ENCODE results near the gene SLX4IP. TPM values are rescaled to one million over a fixed set of nuclear protein-coding genes. Genes with fewer than 3 reads are reported as not detected.

Gene SLX4IP
- total RNA-seq, 1 experiment from 2014 or later, result 11.1 TPM

DNA sequence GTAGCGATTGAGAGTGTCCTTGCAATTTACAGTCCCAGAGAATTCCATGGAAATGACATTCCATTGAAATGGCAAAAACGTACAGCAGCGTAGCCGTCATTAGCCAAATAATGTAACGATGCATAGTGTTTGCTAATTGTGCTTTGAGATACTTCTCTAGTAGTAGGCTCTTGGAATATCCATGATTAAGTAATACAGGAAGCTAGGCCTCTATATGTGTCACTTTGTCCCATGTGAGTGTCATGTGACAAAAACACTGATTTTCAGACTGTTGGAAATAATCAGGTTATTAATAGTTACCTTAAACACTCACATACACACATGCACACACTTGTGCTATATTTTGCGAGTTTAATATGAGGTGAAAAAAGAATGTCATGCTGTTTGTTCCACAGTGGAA lies 35.2 kb downstream of the SLX4IP start:
- Histone ChIP-seq H3K4me1 (ENCODE audit: control insufficient read depth in 1 of 2, insufficient read depth in 2 of 2, low read length in 2 of 2) (peaks cover 45 to 47% of the 10 kb centered on the region in 2 experiments), H3K36me3 (ENCODE audit: control insufficient read depth in 1 of 2, insufficient read depth in 2 of 2, low read length in 2 of 2) (no peaks in the 10 kb centered on the region), H2AFZ (ENCODE audit: low read depth, low read length, poor library complexity, severe bottlenecking) (no peak overlapping the region), H3K27me3 (ENCODE audit: insufficient read depth, low read length) (no peaks in the 10 kb centered on the region), H3K4me2 (ENCODE audit: low read length) (no peak overlapping the region), H3K9ac (ENCODE audit: low read length) (no peak overlapping the region), H3K27ac (ENCODE audit: low read depth, low read length) (0 out of 2 replicates have a peak overlapping the region, but pooled peaks have one; percentile 7), H3K9me3 (ENCODE audit: control insufficient read depth in 1 of 2, insufficient read depth in 1 of 2, low read depth in 1 of 2, low read length in 2 of 2) (no peaks in the 10 kb centered on the region), H4K20me1 (ENCODE audit: insufficient read depth) (no peaks in the 10 kb centered on the region), H3K79me2 (ENCODE audit: insufficient read depth, low read length) (peaks cover 4% of the 10 kb centered on the region; the same call in 1 of the 2 replicates), H3K9me2 (ENCODE audit: insufficient read depth) (no peaks in the 10 kb centered on the region), H3K4me3 (replicated peaks in 1 of 2; ENCODE audit: low read depth in 1 of 2, low read length in 2 of 2) (no peak overlapping the region)
- RAD21 ChIA-PET (ENCODE audit: low non-redundant PET in 1 of 2, low total read pairs in 2 of 2, uncharacterized antibody in 2 of 2, unreplicated experiment in 2 of 2), result no interaction called here
- DNase-seq (ENCODE audit: low read depth, low spot score), result no peak
- POLR2A ChIA-PET, result no interaction called here
- no TSS peak for BruUV-seq (replicated peaks)
- CTCF ChIA-PET, result no interaction called here
- no peak for ATAC-seq
- no peak for TF ChIP-seq ZFX (IDR thresholded peaks at IDR 0.05)
- TF ChIP-seq, protein P1, sequence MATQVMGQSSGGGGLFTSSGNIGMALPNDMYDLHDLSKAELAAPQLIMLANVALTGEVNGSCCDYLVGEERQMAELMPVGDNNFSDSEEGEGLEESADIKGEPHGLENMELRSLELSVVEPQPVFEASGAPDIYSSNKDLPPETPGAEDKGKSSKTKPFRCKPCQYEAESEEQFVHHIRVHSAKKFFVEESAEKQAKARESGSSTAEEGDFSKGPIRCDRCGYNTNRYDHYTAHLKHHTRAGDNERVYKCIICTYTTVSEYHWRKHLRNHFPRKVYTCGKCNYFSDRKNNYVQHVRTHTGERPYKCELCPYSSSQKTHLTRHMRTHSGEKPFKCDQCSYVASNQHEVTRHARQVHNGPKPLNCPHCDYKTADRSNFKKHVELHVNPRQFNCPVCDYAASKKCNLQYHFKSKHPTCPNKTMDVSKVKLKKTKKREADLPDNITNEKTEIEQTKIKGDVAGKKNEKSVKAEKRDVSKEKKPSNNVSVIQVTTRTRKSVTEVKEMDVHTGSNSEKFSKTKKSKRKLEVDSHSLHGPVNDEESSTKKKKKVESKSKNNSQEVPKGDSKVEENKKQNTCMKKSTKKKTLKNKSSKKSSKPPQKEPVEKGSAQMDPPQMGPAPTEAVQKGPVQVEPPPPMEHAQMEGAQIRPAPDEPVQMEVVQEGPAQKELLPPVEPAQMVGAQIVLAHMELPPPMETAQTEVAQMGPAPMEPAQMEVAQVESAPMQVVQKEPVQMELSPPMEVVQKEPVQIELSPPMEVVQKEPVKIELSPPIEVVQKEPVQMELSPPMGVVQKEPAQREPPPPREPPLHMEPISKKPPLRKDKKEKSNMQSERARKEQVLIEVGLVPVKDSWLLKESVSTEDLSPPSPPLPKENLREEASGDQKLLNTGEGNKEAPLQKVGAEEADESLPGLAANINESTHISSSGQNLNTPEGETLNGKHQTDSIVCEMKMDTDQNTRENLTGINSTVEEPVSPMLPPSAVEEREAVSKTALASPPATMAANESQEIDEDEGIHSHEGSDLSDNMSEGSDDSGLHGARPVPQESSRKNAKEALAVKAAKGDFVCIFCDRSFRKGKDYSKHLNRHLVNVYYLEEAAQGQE (IDR thresholded peaks at IDR 0.05; ENCODE audit: low read depth), result no peak
- TF ChIP-seq, protein P2, sequence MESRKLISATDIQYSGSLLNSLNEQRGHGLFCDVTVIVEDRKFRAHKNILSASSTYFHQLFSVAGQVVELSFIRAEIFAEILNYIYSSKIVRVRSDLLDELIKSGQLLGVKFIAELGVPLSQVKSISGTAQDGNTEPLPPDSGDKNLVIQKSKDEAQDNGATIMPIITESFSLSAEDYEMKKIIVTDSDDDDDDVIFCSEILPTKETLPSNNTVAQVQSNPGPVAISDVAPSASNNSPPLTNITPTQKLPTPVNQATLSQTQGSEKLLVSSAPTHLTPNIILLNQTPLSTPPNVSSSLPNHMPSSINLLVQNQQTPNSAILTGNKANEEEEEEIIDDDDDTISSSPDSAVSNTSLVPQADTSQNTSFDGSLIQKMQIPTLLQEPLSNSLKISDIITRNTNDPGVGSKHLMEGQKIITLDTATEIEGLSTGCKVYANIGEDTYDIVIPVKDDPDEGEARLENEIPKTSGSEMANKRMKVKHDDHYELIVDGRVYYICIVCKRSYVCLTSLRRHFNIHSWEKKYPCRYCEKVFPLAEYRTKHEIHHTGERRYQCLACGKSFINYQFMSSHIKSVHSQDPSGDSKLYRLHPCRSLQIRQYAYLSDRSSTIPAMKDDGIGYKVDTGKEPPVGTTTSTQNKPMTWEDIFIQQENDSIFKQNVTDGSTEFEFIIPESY (IDR thresholded peaks at IDR 0.05; ENCODE audit: extremely low read depth, insufficient replicate concordance, low read length), result no peak
- TF ChIP-seq, protein P3, sequence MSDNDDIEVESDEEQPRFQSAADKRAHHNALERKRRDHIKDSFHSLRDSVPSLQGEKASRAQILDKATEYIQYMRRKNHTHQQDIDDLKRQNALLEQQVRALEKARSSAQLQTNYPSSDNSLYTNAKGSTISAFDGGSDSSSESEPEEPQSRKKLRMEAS (IDR thresholded peaks at IDR 0.05), result no peak
- TF ChIP-seq, protein P4, sequence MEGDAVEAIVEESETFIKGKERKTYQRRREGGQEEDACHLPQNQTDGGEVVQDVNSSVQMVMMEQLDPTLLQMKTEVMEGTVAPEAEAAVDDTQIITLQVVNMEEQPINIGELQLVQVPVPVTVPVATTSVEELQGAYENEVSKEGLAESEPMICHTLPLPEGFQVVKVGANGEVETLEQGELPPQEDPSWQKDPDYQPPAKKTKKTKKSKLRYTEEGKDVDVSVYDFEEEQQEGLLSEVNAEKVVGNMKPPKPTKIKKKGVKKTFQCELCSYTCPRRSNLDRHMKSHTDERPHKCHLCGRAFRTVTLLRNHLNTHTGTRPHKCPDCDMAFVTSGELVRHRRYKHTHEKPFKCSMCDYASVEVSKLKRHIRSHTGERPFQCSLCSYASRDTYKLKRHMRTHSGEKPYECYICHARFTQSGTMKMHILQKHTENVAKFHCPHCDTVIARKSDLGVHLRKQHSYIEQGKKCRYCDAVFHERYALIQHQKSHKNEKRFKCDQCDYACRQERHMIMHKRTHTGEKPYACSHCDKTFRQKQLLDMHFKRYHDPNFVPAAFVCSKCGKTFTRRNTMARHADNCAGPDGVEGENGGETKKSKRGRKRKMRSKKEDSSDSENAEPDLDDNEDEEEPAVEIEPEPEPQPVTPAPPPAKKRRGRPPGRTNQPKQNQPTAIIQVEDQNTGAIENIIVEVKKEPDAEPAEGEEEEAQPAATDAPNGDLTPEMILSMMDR (IDR thresholded peaks at IDR 0.05 in 2 of 3, conservative IDR thresholded peaks at IDR 0.05 in 1 of 3; ENCODE audit: borderline replicate concordance in 1 of 3, insufficient read depth in 1 of 3, low read depth in 2 of 3, low read length in 2 of 3), result no peak
- no peak for TF ChIP-seq FOSL1 (IDR thresholded peaks at IDR 0.05; ENCODE audit: low read depth)
- no peak for TF ChIP-seq ZNF274 (IDR thresholded peaks at IDR 0.05; ENCODE audit: low read depth, low read length)
- TF ChIP-seq SRF (IDR thresholded peaks at IDR 0.05; ENCODE audit: low read depth), result no peak
- intact Hi-C loops (cut with micrococcal nuclease), result no loop called here

All from HCT116 (cell line).